Liver (tissue), 9 donors: Measurements from ENCODE around the gene COMTD1. TPM values are rescaled to one million over a fixed set of nuclear protein-coding genes. Genes with fewer than 3 reads are reported as not detected.
"Not testable (repeated sequence)": the region's sequence is repeated elsewhere in the genome, so short reads cannot be mapped to it uniquely, and the experiment has no call there.

ENCODE experiments used
- DNase-seq: peaks from one replicate; pipeline ENCODE4 v3.0.0-alpha.2; 2017; ENCODE audit warnings: low spot score
- H3K27ac ChIP-seq, 2 donors: one replicate each; pipeline ENCODE4 v1.7.0; 2013; ENCODE audit warnings: inconsistent platforms in 2 of 2, low read length in 2 of 2, control low read depth in 1 of 2, low read depth in 1 of 2, mild to moderate bottlenecking in 1 of 2
- H3K27me3 ChIP-seq, 4 donors: one replicate each; pipeline versions ENCODE4 v1.6.1 to v1.7.0; 2013; ENCODE audit warnings: low read length in 3 of 4, inconsistent platforms in 1 of 4, mild to moderate bottlenecking in 1 of 4, moderate library complexity in 1 of 4; ENCODE audit not compliant: control insufficient read depth in 4 of 4, insufficient read depth in 4 of 4
- H3K36me3 ChIP-seq, 4 donors: one replicate each; pipeline versions ENCODE4 v1.6.1 to v1.7.0; 2013; ENCODE audit warnings: low read length in 3 of 4, mild to moderate bottlenecking in 3 of 4, low read depth in 1 of 4, moderate library complexity in 1 of 4; ENCODE audit not compliant: control insufficient read depth in 4 of 4, insufficient read depth in 3 of 4
- H3K4me1 ChIP-seq, 4 donors: one replicate each; pipeline versions ENCODE4 v1.6.1 to v1.7.0; 2013; ENCODE audit warnings: low read length in 3 of 4, mild to moderate bottlenecking in 3 of 4, moderate library complexity in 1 of 4; ENCODE audit not compliant: control insufficient read depth in 4 of 4, insufficient read depth in 4 of 4
- H3K4me3 ChIP-seq, 3 donors: one replicate each; pipeline versions ENCODE4 v1.6.1 to v1.7.0; 2013; ENCODE audit warnings: low read length in 3 of 3, control low read depth in 1 of 3, low read depth in 1 of 3, mild to moderate bottlenecking in 1 of 3
- H3K9ac ChIP-seq, 2 donors: one replicate each; pipeline ENCODE4 v1.7.0; 2013; ENCODE audit warnings: low read length in 2 of 2, mild to moderate bottlenecking in 2 of 2, moderate library complexity in 2 of 2, control low read depth in 1 of 2, low read depth in 1 of 2
- H3K9me3 ChIP-seq, 4 donors: one replicate each; pipeline versions ENCODE4 v1.6.1 to v1.7.0; 2013; ENCODE audit warnings: low read length in 3 of 4; ENCODE audit not compliant: control insufficient read depth in 4 of 4
- ATF3 ChIP-seq: IDR thresholded peaks from 2 replicates; pipeline ENCODE4 v1.6.1; 2016; ENCODE audit warnings: antibody characterized with exemption
- CTCF ChIP-seq: fragments of 150-350 bp; IDR thresholded peaks from 2 replicates; pipeline ENCODE4 v1.5.1; 2017; ENCODE audit warnings: improper control_type of control experiment, low read depth, low read length; ENCODE audit not compliant: missing input control
- EGR1 ChIP-seq, 2 donors: IDR thresholded peaks; 2 replicates each; pipeline ENCODE4 v1.6.1; 2016 to 2018; ENCODE audit warnings: antibody characterized with exemption in 2 of 2, low read depth in 2 of 2
- FOXA1 ChIP-seq: IDR thresholded peaks from 2 replicates; pipeline ENCODE4 v1.6.1; 2016; ENCODE audit warnings: antibody characterized with exemption
- FOXA2 ChIP-seq: IDR thresholded peaks from 2 replicates; pipeline ENCODE4 v1.6.1; 2016; ENCODE audit warnings: antibody characterized with exemption
- GABPA ChIP-seq, 2 donors: IDR thresholded peaks in 1 of 2; conservative IDR thresholded peaks in 1 of 2; 2 replicates each; pipeline ENCODE4 v1.6.1; 2016; ENCODE audit warnings: antibody characterized with exemption in 2 of 2, mild to moderate bottlenecking in 1 of 2, moderate library complexity in 1 of 2
- HNF4A ChIP-seq, 2 donors: conservative IDR thresholded peaks; 2 replicates each; pipeline ENCODE4 v1.6.1; 2016; ENCODE audit warnings: antibody characterized with exemption in 2 of 2, mild to moderate bottlenecking in 2 of 2
- HNF4G ChIP-seq: IDR thresholded peaks from 2 replicates; pipeline ENCODE4 v1.6.1; 2016; ENCODE audit warnings: antibody characterized with exemption
- JUND ChIP-seq, 2 donors: IDR thresholded peaks; 2 replicates each; pipeline ENCODE4 v1.6.1; 2016; ENCODE audit warnings: antibody characterized with exemption in 2 of 2
- MAX ChIP-seq: IDR thresholded peaks from 2 replicates; pipeline ENCODE4 v1.6.1; 2016; ENCODE audit warnings: antibody characterized with exemption
- NR2F2 ChIP-seq: IDR thresholded peaks from 2 replicates; pipeline ENCODE4 v1.6.1; 2016; ENCODE audit warnings: antibody characterized with exemption
- RAD21 ChIP-seq, 2 donors: IDR thresholded peaks; 2 replicates each; pipeline ENCODE4 v1.6.1; 2016; ENCODE audit warnings: antibody characterized with exemption in 2 of 2, mild to moderate bottlenecking in 2 of 2
- RXRA ChIP-seq, 2 donors: IDR thresholded peaks; 2 replicates each; pipeline ENCODE4 v1.6.1; 2017 to 2018; ENCODE audit warnings: antibody characterized with exemption in 2 of 2, mild to moderate bottlenecking in 1 of 2
- SP1 ChIP-seq: IDR thresholded peaks from 2 replicates; pipeline ENCODE4 v1.6.1; 2018; ENCODE audit warnings: antibody characterized with exemption, mild to moderate bottlenecking
- TAF1 ChIP-seq: conservative IDR thresholded peaks from 2 replicates; pipeline ENCODE4 v1.6.1; 2016; ENCODE audit warnings: antibody characterized with exemption, mild to moderate bottlenecking
- YY1 ChIP-seq: IDR thresholded peaks from 2 replicates; pipeline ENCODE4 v1.6.1; 2016; ENCODE audit warnings: antibody characterized with exemption, mild to moderate bottlenecking
- ZBTB33 ChIP-seq: IDR thresholded peaks from 2 replicates; pipeline ENCODE4 v1.6.1; 2016; ENCODE audit warnings: antibody characterized with exemption
- WGBS: extraction: QIAGEN DNeasy Blood & Tissue Kit; methylation state at CpG from one replicate; pipeline ENCODE4 v1.1.7; 2013; 5-methylcytosine and 5-hydroxymethylcytosine counted together
- polyA plus RNA-seq, 2 donors: library from polyadenylated mRNA; stranded (reverse) in 1 of 2; unstranded in 1 of 2; fragments of 200-250 nt in 1 of 2; fragments of >200 nt in 1 of 2; fragmentation: Nextera tagmentation in 1 of 2; extraction: Ambion mirVana in 1 of 2; gene quantifications; one replicate each; pipeline versions ENCODE4 v1.2.1 to v1.2.3, GENCODE V29; 2013 to 2015
- total RNA-seq, 2 donors: library from RNA; depleted of rRNA; stranded (reverse); fragments of >200 nt; gene quantifications; one replicate each; pipeline ENCODE4 v1.2.3, GENCODE V29; 2014
- TF ChIP-seq, protein P1 (sequence below): IDR thresholded peaks from 2 replicates; pipeline ENCODE4 v1.6.1; 2016; ENCODE audit warnings: antibody characterized with exemption, mild to moderate bottlenecking
- donor health status: healthy.
- donor health status: healthy.
- donor health status: healthy.
- donor health status: healthy.
- donor health status: healthy.

The COMTD1 gene
- total and polyA plus RNA-seq, 4 donors, result 6.5 to 44.2 (median 26.5) TPM

GRCh38 chr10:75223507-75223906 is 12.2 kb downstream of the COMTD1 start:
- Histone ChIP-seq H3K4me3 (no peak overlapping the region), H3K27ac (no peak overlapping the region), H3K4me1 (peaks cover 5 to 18% (median 7%) of the 10 kb centered on the region in 4 donors), H3K9ac (no peak overlapping the region), H3K27me3 (no peaks in the 10 kb centered on the region), H3K36me3 (peaks cover 14 to 72% (median 48%) of the 10 kb centered on the region in 4 donors), H3K9me3 (no peaks in the 10 kb centered on the region)
- no peak for TF ChIP-seq HNF4A (conservative IDR thresholded peaks at IDR 0.05)
- no peak for TF ChIP-seq FOXA1
- TF ChIP-seq TAF1, result no peak
- no peak for TF ChIP-seq HNF4G
- no peak for TF ChIP-seq SP1
- TF ChIP-seq RXRA (IDR thresholded peaks at IDR 0.05), result no peak
- TF ChIP-seq MAX, result no peak
- TF ChIP-seq NR2F2, result no peak
- no peak for TF ChIP-seq GABPA (IDR thresholded peaks at IDR 0.05 in 1 of 2, conservative IDR thresholded peaks at IDR 0.05 in 1 of 2)
- no peak for TF ChIP-seq FOXA2
- TF ChIP-seq, protein P1, sequence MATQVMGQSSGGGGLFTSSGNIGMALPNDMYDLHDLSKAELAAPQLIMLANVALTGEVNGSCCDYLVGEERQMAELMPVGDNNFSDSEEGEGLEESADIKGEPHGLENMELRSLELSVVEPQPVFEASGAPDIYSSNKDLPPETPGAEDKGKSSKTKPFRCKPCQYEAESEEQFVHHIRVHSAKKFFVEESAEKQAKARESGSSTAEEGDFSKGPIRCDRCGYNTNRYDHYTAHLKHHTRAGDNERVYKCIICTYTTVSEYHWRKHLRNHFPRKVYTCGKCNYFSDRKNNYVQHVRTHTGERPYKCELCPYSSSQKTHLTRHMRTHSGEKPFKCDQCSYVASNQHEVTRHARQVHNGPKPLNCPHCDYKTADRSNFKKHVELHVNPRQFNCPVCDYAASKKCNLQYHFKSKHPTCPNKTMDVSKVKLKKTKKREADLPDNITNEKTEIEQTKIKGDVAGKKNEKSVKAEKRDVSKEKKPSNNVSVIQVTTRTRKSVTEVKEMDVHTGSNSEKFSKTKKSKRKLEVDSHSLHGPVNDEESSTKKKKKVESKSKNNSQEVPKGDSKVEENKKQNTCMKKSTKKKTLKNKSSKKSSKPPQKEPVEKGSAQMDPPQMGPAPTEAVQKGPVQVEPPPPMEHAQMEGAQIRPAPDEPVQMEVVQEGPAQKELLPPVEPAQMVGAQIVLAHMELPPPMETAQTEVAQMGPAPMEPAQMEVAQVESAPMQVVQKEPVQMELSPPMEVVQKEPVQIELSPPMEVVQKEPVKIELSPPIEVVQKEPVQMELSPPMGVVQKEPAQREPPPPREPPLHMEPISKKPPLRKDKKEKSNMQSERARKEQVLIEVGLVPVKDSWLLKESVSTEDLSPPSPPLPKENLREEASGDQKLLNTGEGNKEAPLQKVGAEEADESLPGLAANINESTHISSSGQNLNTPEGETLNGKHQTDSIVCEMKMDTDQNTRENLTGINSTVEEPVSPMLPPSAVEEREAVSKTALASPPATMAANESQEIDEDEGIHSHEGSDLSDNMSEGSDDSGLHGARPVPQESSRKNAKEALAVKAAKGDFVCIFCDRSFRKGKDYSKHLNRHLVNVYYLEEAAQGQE, result no peak
- TF ChIP-seq ATF3, result no peak
- TF ChIP-seq EGR1 (IDR thresholded peaks at IDR 0.05; ENCODE audit: low read depth in 2 of 2), result no peak
- no peak for TF ChIP-seq ZBTB33
- no peak for TF ChIP-seq CTCF
- TF ChIP-seq RAD21 (IDR thresholded peaks at IDR 0.05), result no peak
- TF ChIP-seq YY1, result no peak
- no peak for TF ChIP-seq JUND (IDR thresholded peaks at IDR 0.05)
- 89% methylated on average over 2 of the region's 2 CpGs for WGBS
- no peak for DNase-seq

- H3K27ac ChIP-seq, H3K9me3 ChIP-seq, H3K9ac ChIP-seq, H3K4me3 ChIP-seq, H3K27me3 ChIP-seq, DNase-seq: not testable (repeated sequence)
- Histone ChIP-seq H3K36me3 (peaks cover 18 to 78% (median 61%) of the 10 kb centered on the region in 4 donors), H3K4me1 (peaks cover 5 to 18% (median 7%) of the 10 kb centered on the region in 4 donors)
- WGBS, result 97% methylated on average over 8 of the region's 8 CpGs
Measured at GRCh38 chr10:75221492-75221891, 14.3 kb downstream of the COMTD1 start.
